ENCODE measurements around the gene RAD51B.

Gene RAD51B

DNA sequence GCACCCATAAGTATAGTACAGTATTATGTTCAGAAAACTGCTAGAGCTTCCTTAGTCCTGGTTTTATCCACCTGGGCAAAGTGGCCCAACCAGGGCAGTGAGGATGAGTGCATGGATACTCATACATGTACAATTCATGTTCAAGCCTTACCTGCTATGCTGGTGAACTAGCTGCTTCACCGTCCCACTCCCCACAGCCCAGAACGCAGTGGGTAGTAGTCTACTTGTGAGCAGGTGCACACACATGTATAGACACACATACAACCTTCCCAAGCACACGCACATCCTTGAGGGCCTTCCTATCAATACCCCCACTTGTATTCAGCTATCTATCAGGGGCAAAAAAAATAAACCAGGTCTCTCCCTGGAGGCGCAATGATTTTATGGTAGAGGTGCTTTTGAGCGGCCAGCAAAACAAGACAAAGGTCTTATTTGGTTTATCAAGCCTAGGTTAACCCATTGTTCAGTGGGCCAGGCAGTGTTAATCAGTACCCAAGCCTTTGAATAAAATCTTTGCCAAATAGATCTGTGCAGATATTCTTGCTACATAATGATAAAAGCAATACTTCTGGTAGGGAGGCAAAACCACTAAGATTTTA is 903.5 kb downstream of the RAD51B start:
- TF ChIP-seq ZNF274 (IDR thresholded peaks at IDR 0.05; ENCODE audit: low read depth, low read length): no peak
- no peak overlapping the region for H3K4me3 ChIP-seq (ENCODE audit: low read length)

DNA sequence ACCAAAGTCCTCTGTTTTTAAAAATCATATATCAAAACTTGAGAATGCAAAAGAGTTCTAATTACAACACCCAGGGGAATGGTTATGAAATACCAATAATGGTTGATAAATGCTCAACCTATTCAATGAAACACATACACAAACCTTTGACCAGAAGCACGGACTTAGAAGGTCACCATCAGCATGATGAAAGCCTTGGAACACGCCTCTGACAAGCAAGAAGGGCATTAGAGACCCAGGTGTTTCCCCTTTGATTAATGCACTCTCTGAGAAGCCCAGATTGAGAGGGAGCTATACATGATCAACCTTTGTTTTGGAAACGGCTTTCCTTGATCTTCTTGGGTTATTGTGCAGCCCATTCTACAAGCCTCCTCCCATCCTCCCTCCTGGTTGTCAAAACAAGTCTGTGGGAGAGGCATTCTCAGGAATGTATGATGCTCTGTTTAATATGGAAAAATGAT is 904.3 kb downstream of the RAD51B start:
- TF ChIP-seq ZNF274 (IDR thresholded peaks at IDR 0.05; ENCODE audit: low read depth, low read length): no peak
- H3K4me3 ChIP-seq (ENCODE audit: low read length): no peak overlapping the region

DNA sequence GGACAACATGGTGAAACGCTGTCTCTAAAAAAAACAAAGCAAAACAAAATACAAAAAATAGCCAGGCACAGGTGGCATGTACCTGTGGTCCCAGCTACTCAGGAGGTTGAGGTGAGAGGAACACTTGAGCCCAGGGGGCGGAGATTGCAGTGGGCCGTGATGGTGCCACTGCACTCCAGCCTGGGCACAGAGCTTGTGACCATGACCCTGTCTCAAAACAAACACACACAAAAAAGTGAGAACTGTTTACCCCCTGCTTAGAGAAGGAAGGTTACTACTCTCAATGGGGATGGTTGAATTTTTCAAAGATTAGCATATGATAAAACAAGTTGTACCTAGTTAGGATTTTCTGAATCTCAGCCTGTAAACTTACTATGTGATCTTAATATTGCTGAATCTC is 905.3 kb downstream of the RAD51B start:
- H3K4me3 ChIP-seq (ENCODE audit: low read length): no peak overlapping the region
- TF ChIP-seq ZNF274 (IDR thresholded peaks at IDR 0.05; ENCODE audit: low read depth, low read length): no peak

DNA sequence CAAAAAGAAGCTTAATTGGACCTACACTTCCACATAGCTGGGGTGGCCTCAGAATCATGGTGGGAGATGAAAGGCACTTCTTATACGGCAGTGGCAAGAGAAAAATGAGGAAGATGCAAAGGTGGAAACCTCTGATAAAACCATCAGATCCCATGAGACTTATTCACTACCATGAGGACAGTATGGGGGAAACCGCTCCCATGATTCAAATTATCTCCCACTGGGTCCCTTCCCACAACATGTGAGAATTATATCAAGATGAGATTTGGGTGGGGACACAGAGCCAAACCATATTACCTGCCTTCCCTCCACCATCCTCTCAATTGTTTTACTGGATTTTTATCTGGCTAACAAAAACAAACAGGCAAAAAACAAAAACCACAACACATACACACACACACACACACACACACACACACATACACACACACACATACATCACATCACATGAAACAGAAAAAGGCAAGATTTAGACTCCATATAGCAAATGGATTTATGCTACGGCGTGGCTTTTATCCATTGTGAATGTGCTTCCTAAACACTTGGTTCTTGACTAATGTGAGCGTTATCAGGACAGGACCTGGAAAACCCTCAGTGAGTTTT is 906.6 kb downstream of the RAD51B start:
- no peak overlapping the region for H3K4me3 ChIP-seq (ENCODE audit: low read length)
- TF ChIP-seq ZNF274 (IDR thresholded peaks at IDR 0.05; ENCODE audit: low read depth, low read length): no peak

DNA sequence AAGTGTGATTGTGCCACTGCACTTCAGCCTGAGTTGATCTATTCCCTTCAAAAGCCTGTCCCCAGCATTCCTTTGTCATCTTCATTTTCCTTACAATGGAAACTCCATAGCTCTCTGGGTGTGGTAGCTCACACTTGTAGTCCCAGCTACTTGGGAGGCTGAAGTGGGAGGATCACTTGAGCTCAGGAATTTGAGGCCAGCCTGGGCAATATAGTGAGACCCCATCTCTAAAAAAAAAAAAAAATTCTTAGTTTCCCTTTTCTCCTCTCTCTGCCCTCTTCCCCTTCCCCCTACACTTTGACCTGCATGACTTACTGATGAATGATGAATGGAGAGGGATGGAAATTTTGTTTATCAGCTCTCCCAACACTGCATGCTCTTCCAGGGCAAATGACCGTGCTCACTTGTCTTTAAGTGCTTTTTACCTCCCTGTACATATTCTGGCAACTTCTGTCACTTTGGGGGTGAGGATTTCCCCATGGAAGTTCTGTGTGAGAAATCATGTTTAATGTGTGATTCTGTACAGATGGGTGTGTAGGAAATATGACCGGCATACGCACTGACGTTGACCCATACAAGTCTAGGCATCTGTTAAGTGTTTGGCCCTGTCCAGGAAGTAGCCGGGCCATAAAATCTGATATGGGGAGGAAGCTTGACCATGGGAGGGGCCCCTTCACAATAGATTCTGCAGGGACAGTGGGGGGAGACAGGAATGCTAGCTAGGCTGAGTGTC is 907.9 kb downstream of the RAD51B start:
- TF ChIP-seq ZNF274 (IDR thresholded peaks at IDR 0.05; ENCODE audit: low read depth, low read length): no peak
- no peak overlapping the region for H3K4me3 ChIP-seq (ENCODE audit: low read length)

DNA sequence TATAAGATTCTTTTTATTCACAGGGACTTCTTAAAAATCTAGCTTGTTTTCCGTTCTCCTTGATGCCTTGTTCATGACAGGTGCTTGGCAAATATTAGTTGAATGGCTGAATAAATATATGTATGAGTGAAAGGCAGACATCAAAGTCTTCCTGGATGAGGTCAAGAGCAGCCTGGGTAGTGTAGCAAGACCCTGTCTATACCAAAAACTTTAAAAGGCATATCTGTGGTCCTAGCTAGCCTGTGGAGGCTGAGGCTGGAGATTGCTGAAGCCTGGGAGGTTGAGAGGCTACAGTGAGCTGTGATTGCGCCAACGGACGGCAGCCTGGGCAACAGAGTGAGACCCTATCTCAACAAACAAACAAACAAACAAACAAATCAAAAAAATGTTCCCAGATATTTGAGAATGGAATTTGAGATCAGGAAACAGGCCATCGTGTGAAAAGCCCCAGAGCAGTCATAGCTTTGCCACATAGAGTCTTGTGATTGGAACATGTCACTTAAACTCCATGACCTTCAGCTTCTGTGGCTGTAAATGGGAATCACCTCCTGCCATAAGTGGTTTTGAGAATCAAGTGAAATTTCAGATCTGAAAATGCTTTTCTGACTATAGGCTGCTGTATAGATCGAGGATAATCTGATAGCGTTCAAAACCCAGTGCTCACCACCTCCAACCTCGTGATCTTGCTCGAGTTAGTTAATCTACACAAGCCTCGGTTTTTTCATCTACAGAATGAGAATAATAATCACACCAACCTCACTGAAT is 908.9 kb downstream of the RAD51B start:
- no peak for TF ChIP-seq ZNF274 (IDR thresholded peaks at IDR 0.05; ENCODE audit: low read depth, low read length)
- H3K4me3 ChIP-seq (ENCODE audit: low read length): no peak overlapping the region

DNA sequence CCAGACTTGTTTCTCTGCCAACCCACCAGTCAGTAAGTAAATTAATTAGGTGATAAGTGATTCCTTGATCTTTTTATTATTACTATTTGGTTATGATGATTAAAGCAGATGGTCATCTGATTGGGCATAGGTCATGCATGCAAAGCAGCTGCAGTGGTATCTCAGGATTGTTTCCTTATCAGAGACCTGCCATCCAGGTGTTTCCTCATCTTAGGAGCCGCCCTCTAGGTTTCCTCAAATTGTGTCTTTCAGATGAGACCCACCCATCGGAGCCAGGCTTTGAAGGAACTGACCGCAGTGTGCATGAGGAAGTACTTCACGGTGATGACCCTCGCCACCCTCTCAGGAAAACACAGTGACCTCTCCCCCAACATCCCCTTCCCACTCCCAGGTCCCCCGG is 910.0 kb downstream of the RAD51B start:
- H3K4me3 ChIP-seq (ENCODE audit: low read length): no peak overlapping the region
- no peak for TF ChIP-seq ZNF274 (IDR thresholded peaks at IDR 0.05; ENCODE audit: low read depth, low read length)

DNA sequence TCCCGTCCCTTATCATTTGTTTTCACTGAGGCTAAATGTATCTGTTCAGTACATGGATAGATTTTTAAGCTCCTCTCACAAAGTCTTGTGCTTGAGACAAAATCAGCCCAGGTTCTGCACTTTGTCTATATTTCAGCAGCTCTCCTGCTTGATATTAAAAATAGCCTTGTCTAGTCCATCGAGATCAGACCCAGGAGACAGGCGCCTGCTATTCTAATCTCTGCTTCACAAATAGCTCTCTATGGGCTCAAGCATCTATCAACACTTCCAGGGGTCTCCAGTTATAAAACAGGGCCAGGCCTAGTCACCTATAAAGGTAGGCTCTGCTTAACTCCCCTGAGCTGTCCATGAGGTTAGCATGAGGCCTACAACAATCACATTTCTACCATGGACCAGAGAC is 910.8 kb downstream of the RAD51B start:
- H3K4me3 ChIP-seq (ENCODE audit: low read length): no peak overlapping the region
- TF ChIP-seq ZNF274 (IDR thresholded peaks at IDR 0.05; ENCODE audit: low read depth, low read length): no peak

DNA sequence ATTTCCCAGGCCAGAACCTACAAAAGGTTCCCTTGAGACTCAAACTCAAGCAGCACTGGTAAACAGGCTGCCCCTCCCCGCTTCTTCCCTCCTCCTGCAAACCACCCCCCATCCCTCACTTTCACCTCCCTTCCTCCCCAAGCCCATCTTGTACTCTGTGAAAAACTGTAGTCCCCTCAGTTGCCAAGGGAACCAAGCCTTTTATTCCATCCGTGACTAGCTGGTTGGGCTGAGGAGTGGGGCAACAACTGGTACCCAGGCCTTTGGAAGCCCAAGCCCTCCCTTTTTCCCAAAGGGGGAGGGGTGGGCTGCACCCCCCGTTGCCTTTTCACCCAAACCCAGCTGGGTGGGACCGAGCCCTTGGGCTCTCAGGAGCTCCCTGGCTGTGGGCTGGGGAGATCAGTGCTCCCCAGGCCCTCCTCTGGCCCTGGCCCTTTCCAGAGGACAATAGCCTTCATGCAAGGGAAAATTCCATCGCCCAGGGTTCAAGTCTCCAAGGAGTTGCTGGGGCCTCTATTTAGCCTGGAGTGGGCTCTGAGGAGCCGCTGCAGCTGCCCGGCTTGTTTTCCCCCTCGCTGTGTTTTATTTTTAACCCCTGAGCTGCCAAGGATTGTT is 911.3 kb downstream of the RAD51B start:
- TF ChIP-seq ZNF274 (IDR thresholded peaks at IDR 0.05; ENCODE audit: low read depth, low read length): no peak
- no peak overlapping the region for H3K4me3 ChIP-seq (ENCODE audit: low read length)

DNA sequence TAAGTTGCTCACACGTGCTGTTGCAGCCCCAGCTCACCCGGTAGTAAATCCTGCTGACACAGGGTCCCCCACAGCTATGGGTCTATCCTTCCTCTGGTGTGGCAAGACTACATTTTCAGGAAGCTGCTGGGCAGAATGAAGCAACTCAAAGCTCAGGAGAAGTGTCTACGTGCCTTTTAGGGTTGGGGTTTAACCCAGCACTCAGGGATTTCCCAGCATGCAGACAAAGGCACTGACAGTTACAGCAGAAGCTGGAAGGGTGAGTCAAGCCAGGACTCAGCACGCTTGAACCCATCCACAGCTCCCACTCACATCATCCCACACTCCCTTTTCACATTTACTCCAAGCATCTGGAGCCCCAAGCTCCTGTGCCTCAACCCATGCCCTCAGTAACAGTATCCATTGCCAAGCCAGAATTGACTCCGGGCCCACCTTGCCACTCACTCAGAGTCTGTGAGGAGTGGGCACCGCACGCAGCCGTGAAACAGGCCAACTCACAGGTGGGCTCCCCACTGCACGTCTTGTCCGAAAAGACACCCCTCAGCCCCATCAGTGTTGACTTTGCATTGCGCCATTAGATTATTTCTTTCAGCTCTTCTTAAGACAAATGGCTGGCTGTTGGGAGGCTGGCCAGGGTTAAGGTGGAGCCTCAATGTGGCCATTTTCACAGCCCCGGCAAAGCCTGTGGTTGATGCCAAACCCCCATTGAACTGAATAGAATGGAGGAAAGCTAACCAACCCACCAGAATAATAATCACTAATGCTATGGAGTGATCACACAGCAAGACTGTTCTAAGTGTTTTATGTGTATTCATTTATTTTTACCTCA is 913.7 kb downstream of the RAD51B start:
- TF ChIP-seq ZNF274 (IDR thresholded peaks at IDR 0.05; ENCODE audit: low read depth, low read length): no peak
- H3K4me3 ChIP-seq (ENCODE audit: low read length): no peak overlapping the region

DNA sequence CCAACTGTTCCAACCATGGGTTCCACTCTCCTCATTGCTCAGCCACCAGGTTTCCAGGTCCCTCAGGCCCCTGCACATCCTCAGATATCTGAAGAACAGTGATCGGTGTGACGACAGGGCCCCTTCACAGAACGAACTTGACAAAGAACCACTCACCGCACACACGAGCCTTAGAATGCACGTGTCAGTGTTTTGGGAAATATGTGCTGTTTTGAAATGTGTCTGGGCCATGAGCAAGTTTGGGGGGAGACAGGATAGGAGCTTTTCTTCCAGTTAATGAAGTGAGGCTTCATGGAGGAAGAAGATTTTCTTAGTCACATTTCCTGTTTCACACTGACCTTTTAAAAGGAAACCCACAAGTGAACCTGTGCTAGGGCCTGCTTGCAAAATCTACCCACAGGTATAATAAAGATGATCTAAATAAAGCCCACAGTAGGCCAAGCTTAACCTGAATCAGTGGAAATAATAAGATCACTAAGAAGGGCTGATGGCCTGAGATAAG is 914.7 kb downstream of the RAD51B start:
- H3K4me3 ChIP-seq (ENCODE audit: low read length): no peak overlapping the region
- no peak for TF ChIP-seq ZNF274 (IDR thresholded peaks at IDR 0.05; ENCODE audit: low read depth, low read length)

DNA sequence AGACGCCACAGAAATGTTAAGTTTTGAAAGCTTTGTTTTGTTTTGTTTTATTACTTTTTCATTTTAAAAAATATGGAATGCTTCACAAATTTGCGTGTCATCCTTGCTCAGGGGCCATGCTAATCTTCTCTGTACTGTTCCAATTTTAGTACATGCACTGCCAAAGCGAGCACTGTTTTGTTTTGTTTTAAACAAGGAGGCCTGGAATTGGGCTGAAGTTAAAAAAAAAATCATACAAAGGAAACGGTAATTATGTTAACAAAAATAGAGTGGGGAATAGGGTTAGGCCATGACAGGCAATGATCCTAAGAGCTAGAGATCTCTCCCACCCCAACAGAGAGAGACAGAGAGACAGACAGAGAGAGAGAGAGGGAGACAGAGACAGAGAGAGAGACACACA is 916.3 kb downstream of the RAD51B start:
- H3K4me3 ChIP-seq (ENCODE audit: low read length): no peak overlapping the region
- TF ChIP-seq ZNF274 (IDR thresholded peaks at IDR 0.05; ENCODE audit: low read depth, low read length): no peak

DNA sequence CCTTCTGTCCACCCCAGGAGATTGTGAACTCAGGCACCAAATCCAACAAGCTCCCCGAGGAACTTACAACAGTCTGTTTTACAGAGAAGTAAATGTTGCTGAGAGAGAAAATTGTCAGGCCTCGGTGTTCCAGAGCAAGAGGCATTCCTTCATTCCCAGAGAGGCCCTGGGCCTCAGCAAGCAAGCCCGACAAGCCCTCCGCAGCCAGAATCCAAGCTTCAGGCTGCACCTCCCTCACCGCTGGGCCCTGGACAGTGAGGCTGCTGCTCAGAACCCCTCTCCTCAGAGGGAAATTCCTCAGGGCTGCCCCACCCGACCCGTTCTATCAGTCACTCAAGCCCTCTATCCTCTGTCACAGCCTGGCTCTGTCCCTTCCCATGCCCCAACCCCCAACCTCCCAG is 916.9 kb downstream of the RAD51B start:
- no peak overlapping the region for H3K4me3 ChIP-seq (ENCODE audit: low read length)

More for the DNA sequence above, 916.9 kb downstream of the RAD51B start:
- TF ChIP-seq ZNF274 (IDR thresholded peaks at IDR 0.05; ENCODE audit: low read depth, low read length): no peak
